Right kidney (tissue), 1 donor: ENCODE data around the gene WIF1.

Experiments
- DNase-seq: peaks from one replicate; pipeline ENCODE4 v3.0.0-alpha.2; 2016

The WIF1 gene

DNA sequence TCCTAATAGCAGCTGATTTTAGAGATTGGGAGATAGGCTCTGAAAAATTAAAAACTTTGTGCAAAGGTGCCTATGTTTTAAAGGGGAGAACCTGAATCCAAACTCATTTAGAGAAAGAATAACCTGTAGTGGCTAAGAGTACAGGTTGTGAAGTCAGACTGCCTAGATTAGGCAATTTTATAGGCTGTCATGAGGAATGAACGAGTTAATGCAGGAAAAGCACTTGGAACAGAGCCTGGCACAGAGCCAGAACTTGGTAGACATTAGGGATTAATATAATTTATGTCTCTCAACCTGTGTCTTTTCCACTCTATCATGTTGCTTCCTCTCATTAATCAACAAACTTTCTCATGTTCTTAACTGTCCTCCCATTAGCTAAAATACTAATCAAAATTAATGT, 98.1 kb downstream of the WIF1 start:
- DNase-seq: no peak

DNA sequence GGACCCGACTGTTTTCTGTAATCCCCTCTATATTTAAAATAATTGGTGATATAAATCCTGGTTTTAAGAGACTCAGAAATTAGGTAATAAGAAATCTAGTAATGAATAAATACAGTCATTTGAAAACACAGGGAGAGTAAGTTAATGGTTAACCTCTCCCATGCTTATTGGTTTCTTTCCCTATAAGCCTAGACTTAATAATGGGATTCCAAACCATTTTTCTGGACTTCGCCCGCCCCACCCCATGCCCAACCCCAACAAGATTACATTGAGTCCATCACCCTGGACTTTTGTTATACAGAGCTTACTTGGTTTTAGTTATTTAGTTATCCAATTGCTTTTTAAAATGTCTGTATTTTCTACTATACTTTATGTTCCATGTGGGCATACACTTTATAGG, 98.7 kb downstream of the WIF1 start:
- DNase-seq: no peak

DNA sequence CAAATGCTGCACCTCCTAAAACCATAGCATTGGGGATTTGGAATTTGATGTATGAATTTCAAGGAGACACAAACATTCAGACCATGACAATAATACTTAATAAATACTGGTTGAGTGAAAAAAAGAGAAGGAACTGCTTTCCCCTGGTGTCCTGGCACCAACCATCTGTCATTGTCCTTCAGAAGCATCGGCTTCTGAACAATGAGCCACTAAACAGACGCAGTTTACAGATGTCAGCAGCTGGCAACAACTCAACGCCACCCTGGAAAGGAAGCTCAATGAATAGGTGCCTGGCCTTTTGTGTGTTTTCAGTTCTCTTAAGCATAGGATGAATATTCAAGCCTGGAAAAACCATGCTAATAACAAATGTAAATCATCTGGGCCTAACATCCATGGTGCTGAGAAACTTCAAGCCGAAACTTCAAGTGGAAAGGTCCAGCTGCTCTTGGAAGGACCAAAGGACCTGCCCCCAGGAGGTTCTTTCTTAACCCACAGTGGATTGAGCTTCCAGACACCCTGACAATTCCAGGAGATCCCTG, 101.3 kb downstream of the WIF1 start:
- no peak for DNase-seq

DNA sequence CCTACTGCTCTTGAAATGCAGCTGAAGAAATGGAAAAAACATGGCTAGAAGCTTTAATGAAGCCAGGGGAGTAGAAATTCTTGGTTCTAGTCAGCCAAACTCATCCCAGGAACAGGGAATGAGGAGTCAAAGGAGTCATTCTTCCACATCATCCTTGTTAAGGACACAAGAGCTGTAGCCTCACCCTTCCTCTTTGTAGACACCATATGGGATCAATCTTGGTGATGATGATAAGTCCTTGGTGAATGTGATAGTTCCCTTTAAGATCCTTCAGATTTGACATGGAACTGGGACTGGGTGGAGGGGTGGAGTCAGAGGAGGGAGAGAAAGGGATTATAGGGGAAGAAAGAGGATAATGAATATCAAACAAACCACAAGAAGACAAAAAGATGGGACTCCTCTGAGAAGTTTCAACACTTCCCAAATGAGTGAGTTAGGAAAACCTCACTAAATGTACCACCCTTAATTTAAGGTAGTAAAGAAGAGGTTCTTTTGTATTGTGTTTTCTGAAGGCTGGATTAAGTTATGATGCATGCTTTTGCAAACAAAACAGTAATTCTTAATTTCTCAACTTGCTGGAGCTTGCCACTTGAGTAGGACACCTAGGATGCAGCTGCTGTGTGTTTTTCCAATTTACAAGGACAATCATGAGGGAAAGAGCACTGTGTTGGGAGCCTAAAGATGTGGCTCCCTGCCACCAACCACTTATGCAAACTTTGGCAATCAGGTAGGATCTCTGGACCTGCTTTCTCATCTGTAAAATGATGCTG, 104.0 kb downstream of the WIF1 start:
- DNase-seq: no peak

DNA sequence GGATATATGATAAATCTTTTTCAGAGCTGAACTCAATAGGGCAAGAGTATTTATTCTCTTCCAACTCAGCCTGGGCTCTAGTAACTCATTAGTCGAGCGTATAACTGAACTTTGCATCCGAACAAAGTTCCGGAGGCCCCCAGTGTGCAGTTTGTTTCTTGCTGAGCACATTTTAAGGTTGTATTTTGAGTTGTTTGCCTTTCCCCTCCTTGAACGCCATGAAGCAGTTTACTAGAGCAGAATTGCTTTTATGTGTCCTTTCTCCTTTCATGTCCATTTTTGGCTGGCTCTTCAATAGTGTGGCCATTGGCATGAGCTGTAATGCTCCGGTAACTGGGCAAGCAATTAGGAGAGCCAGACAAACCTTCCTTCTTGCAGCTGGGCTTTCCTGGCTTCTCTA, 105.3 kb downstream of the WIF1 start:
- no peak for DNase-seq

DNA sequence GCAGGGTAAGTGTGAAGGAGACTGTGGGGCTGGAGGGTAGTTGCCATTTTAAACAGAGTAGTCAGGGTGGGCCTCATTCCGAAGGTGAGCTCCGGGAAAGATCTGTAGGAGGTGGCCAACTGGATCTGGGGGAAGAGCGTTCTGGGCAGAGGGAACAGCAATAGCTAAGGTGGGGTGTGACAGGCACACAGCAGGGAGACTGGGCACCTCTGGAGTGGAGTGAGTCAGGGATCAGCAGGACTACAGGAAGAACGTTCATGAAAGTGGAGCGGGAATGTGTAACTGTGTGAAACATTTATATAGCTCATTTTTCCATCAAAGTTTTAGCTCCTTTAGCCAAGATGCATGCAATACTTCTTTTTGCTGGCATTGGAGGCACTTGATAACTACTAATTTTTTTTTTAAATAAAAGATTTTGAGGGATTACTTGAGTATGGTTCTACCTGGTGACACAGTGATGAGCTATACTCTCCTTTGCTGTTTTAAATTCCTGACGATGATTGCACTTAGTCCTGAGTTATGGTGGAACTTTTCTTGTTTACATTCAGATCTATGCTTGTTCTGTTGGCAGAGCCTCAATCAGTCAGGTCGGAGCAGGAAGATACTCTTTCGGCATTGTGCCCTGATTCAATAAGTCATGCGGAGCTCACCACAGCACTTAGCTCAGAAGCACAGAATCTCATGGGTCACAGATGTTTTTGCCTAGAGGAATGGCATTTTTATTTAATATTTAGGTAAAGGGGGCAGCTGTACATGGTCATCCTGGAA, 106.4 kb downstream of the WIF1 start:
- DNase-seq: no peak

- no peak for DNase-seq
Observed at GRCh38 chr12:65010437-65010836, 110.7 kb downstream of the WIF1 start.

- no peak for DNase-seq
Observed at GRCh38 chr12:65005716-65006115, 115.4 kb downstream of the WIF1 start.

DNA sequence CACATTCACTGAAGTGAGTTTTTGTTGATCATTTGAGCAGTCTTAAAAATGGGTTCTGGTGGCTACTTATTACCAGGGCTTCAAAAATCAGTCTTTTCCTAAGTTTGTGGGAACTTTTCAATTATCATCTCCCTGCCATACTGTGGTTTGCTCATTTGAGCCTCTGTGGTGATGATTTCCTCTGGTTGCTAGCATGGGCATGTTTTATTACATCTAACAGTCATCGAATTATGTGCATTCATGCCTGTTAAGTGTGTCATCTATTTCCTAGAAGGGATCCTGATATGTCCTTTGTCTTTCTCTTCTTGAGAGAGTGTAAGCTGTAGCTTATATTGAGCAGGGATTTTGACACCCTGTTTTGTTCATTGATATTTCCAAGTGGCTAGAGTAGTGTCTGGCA, 116.8 kb downstream of the WIF1 start:
- no peak for DNase-seq
